Body of pancreas (tissue), 4 donors: ENCODE results near the gene MBD6.

Experiments
- POLR2A ChIP-seq, 3 donors: fragments of 450-650 bp; IDR thresholded peaks; one replicate each; pipeline ENCODE4 v1.6.1; 2016; ENCODE audit warnings: antibody characterized with exemption in 3 of 3, mild to moderate bottlenecking in 2 of 3
- TF ChIP-seq, protein P1 (sequence below), 7 experiments: fragments of 450-650 bp in 4 of 7; fragments of 200-600 bp in 3 of 7; sonication (generic) in 3 of 7; IDR thresholded peaks; one replicate each; pipeline ENCODE4 v1.5.1; 2016 to 2019; ENCODE audit warnings: antibody characterized with exemption in 7 of 7

DNA sequence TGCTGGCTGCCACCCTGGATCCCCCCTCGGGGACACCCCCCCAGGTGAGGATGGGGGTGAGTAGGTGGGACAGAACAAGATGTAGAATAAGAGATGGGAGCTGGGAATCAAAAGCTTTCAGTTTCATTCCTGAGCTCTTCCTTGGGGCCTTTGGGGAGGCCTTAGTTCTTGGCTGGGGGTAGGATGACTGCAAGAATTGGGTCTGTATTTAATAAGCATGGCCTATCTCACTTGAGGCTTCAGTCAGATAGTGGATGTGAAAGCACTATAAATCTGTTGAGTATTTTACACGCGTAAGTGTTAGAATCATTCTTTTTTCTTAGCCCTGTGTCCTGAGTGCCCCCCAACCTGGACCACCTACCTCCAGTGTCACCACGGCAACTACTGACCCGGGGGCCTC lies 4.6 kb downstream of the MBD6 start:
- no peak for TF ChIP-seq POLR2A (IDR thresholded peaks at IDR 0.05)
- TF ChIP-seq, protein P1, sequence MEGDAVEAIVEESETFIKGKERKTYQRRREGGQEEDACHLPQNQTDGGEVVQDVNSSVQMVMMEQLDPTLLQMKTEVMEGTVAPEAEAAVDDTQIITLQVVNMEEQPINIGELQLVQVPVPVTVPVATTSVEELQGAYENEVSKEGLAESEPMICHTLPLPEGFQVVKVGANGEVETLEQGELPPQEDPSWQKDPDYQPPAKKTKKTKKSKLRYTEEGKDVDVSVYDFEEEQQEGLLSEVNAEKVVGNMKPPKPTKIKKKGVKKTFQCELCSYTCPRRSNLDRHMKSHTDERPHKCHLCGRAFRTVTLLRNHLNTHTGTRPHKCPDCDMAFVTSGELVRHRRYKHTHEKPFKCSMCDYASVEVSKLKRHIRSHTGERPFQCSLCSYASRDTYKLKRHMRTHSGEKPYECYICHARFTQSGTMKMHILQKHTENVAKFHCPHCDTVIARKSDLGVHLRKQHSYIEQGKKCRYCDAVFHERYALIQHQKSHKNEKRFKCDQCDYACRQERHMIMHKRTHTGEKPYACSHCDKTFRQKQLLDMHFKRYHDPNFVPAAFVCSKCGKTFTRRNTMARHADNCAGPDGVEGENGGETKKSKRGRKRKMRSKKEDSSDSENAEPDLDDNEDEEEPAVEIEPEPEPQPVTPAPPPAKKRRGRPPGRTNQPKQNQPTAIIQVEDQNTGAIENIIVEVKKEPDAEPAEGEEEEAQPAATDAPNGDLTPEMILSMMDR (IDR thresholded peaks at IDR 0.05), result no peak
